Measurements from ENCODE around the gene BMAL1.

The BMAL1 gene

GRCh38 chr11:13262096-13262495 is 15.5 kb upstream of the BMAL1 start:
- DNase-seq: no peak

GRCh38 chr11:13268791-13269190 is 8.8 kb upstream of the BMAL1 start:
- DNase-seq: no peak

- DNase-seq: no peak
Observed at GRCh38 chr11:13269775-13270174, 7.8 kb upstream of the BMAL1 start.

GRCh38 chr11:13271060-13271693 is 6.4 kb upstream of the BMAL1 start:
- no peak for DNase-seq

GRCh38 chr11:13276454-13276831 is 1.1 kb upstream of the BMAL1 start:
- no peak for DNase-seq

GRCh38 chr11:13276832-13277767 is 490 bp upstream of the BMAL1 start:
- peak; percentile 94 for DNase-seq

- no peak for DNase-seq
Observed at GRCh38 chr11:13278609-13279486, 1.3 kb downstream of the BMAL1 start.

- no peak for DNase-seq
Observed at GRCh38 chr11:13279487-13279834, 1.9 kb downstream of the BMAL1 start.

GRCh38 chr11:13280092-13280722 is 2.6 kb downstream of the BMAL1 start:
- DNase-seq: no peak

- no peak for DNase-seq
Observed at GRCh38 chr11:13280777-13281176, 3.2 kb downstream of the BMAL1 start.

- DNase-seq: no peak
Observed at GRCh38 chr11:13283636-13284035, 6.0 kb downstream of the BMAL1 start.

- no peak for DNase-seq
Observed at GRCh38 chr11:13284776-13285588, 7.4 kb downstream of the BMAL1 start.

- no peak for DNase-seq
Observed at GRCh38 chr11:13286279-13286821, 8.8 kb downstream of the BMAL1 start.

- no peak for DNase-seq
Observed at GRCh38 chr11:13287036-13287435, 9.4 kb downstream of the BMAL1 start.

- DNase-seq: no peak
Observed at GRCh38 chr11:13287681-13288080, 10.1 kb downstream of the BMAL1 start.

- DNase-seq: no peak
Observed at GRCh38 chr11:13288375-13289029, 10.9 kb downstream of the BMAL1 start.

GRCh38 chr11:13289081-13289480 is 11.5 kb downstream of the BMAL1 start:
- DNase-seq: no peak

- DNase-seq: no peak
Observed at GRCh38 chr11:13290221-13290980, 12.8 kb downstream of the BMAL1 start.

- DNase-seq: no peak
Observed at GRCh38 chr11:13291361-13291760, 13.8 kb downstream of the BMAL1 start.

- DNase-seq: no peak
Observed at GRCh38 chr11:13291800-13292199, 14.2 kb downstream of the BMAL1 start.

All from amniotic stem cell (primary cell).